Measurements from ENCODE around the gene SIRT7. TPM values are rescaled to one million over a fixed set of nuclear protein-coding genes. Genes with fewer than 3 reads are reported as not detected.

SIRT7 gene
- total RNA-seq, 3 donors from 2014 or later (not counting 1 experiment from before 2014, with no cell fraction given): 75.8 to 102 (median 94.9) TPM

DNA sequence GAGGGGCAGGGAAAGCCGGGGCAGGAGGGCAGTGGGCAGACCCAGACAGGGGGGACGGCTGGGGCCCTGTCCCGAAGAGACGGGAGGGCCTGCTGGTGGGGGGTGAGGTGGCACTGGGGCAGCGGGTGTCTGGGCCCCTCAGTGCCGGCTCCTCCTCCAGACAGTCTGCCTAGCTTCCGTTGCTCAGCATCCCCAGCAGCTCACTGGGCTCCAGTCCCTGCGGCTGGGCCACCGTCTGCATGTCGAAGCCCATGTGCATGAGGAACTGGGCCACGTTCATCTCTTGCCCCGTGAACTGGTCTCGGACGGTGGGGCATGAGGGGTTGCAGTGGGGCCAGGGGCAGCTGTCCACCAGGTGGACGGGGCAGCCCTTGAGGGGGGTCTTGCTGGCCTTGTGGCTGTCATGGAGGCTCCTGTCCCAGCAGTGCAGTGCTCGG, 34.8 kb upstream of the SIRT7 start:
- Histone ChIP-seq H3K4me3 (ENCODE audit: low read length) (no peak overlapping the region), H3K27ac (ENCODE audit: low read length) (no peak overlapping the region), H3K4me1 (ENCODE audit: control insufficient read depth, insufficient read depth, low read length) (no peaks in the 10 kb centered on the region), H3K27me3 (ENCODE audit: control insufficient read depth, insufficient read depth, low read length) (no peaks in the 10 kb centered on the region), H3K36me3 (ENCODE audit: control insufficient read depth, insufficient read depth, low read length) (no peaks in the 10 kb centered on the region), H3K9me3 (ENCODE audit: control insufficient read depth, insufficient read depth, low read length) (no peaks in the 10 kb centered on the region)
- Mint-ChIP-seq H3K4me1 (no peaks in the 10 kb centered on the region), H3K27me3 (ENCODE audit: low read depth in 2 of 2) (peaks cover 0 to 3% of the 10 kb centered on the region in 2 donors), H3K4me3 (no peak overlapping the region), H3K9me3 (no peaks in the 10 kb centered on the region), H3K36me3 (no peaks in the 10 kb centered on the region), H3K27ac (no peak overlapping the region)
- TF ChIP-seq, protein P1, sequence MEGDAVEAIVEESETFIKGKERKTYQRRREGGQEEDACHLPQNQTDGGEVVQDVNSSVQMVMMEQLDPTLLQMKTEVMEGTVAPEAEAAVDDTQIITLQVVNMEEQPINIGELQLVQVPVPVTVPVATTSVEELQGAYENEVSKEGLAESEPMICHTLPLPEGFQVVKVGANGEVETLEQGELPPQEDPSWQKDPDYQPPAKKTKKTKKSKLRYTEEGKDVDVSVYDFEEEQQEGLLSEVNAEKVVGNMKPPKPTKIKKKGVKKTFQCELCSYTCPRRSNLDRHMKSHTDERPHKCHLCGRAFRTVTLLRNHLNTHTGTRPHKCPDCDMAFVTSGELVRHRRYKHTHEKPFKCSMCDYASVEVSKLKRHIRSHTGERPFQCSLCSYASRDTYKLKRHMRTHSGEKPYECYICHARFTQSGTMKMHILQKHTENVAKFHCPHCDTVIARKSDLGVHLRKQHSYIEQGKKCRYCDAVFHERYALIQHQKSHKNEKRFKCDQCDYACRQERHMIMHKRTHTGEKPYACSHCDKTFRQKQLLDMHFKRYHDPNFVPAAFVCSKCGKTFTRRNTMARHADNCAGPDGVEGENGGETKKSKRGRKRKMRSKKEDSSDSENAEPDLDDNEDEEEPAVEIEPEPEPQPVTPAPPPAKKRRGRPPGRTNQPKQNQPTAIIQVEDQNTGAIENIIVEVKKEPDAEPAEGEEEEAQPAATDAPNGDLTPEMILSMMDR (IDR thresholded peaks at IDR 0.05): no peak
- no peak for ATAC-seq
- WGBS (ENCODE audit: insufficient coverage): 90% methylated on average over 16 of the region's 16 CpGs
- intact Hi-C loops (cut with micrococcal nuclease): no loop called here
- DNase-seq: no peak

DNA sequence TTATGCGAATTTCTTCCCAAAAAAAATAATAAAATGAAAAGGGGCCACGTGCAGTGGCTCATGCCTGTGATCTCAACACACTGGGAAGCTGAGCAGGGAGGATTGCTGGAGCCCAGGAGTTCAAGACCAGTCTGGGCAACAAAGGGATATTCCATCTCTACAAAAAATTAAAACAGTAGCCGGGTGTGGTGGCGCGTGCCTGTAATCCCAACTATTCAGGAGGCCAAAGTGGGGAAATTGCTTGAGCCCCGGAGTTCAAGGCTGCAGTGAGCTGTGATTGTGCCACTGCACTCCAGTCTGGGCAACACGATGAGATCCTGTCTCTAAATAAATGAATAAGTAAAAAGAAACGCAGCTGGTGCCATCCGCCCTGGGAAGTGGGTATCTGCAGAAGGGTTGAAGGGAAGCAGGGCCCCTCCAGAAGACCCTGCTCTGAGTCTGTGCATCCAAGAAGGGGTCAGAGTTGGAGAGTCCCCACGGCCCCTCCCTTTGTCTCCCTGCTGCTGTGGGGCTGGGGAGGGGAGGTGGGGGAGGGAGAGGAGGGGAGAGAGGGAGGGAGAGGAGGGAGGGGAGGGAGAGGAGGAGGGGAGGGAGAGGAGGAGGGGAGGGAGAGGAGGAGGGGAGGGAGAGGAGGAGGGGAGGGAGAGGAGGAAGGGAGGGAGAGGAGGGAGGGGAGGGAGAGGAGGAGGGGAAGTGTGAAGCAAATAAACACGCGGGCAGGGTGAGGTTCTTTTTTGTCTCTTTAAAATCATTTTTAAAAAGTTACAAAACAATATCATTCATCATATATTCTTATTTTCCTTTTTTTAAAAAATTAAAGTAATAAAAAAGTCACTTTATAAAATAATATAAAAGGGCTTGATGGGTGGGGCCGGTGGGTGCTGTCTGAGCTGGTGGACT, 34.1 kb upstream of the SIRT7 start:
- Histone ChIP-seq H3K27ac (ENCODE audit: low read length) (no peak overlapping the region), H3K4me3 (ENCODE audit: low read length) (no peak overlapping the region), H3K9me3 (ENCODE audit: control insufficient read depth, insufficient read depth, low read length) (no peaks in the 10 kb centered on the region), H3K27me3 (ENCODE audit: control insufficient read depth, insufficient read depth, low read length) (no peaks in the 10 kb centered on the region), H3K4me1 (ENCODE audit: control insufficient read depth, insufficient read depth, low read length) (no peaks in the 10 kb centered on the region), H3K36me3 (ENCODE audit: control insufficient read depth, insufficient read depth, low read length) (no peaks in the 10 kb centered on the region)
- DNase-seq (no peak), ATAC-seq (no peak)
- intact Hi-C loops (cut with micrococcal nuclease): no loop called here
- Mint-ChIP-seq H3K36me3 (no peaks in the 10 kb centered on the region), H3K9me3 (no peaks in the 10 kb centered on the region), H3K4me1 (no peaks in the 10 kb centered on the region), H3K4me3 (no peak overlapping the region), H3K27ac (no peak overlapping the region), H3K27me3 (ENCODE audit: low read depth in 2 of 2) (peaks cover 0 to 3% of the 10 kb centered on the region in 2 donors)
- TF ChIP-seq, protein P1 (IDR thresholded peaks at IDR 0.05): no peak
- WGBS (ENCODE audit: insufficient coverage): 59% methylated on average over 11 of the region's 13 CpGs

DNA sequence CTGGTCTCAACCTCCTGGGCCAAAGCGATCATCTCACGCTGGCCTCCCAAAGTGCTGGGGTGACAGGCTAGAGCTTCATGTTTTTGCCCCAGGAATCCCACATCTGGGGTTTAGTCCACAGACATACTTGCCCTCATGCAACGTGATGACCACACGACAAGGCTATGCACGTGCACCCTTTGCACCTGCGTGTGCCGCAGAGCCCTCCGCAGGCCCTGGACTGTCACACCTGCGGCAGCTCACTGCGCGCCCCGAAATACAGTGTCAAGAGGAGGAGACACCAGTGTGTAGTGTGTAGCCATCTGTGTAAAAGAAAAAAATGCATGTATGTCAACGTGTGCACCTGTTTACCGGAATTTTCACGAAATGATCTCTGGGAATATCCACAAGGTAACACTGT, 32.5 kb upstream of the SIRT7 start:
- H3K27ac Mint-ChIP-seq: no peak overlapping the region
- 85% methylated on average over 15 of the region's 15 CpGs for WGBS (ENCODE audit: insufficient coverage)
- no peak for ATAC-seq

More for the DNA sequence above, 32.5 kb upstream of the SIRT7 start:
- Histone ChIP-seq H3K4me3 (ENCODE audit: low read length) (no peak overlapping the region), H3K9me3 (ENCODE audit: control insufficient read depth, insufficient read depth, low read length) (no peaks in the 10 kb centered on the region), H3K27ac (ENCODE audit: low read length) (no peak overlapping the region), H3K36me3 (ENCODE audit: control insufficient read depth, insufficient read depth, low read length) (no peaks in the 10 kb centered on the region), H3K27me3 (ENCODE audit: control insufficient read depth, insufficient read depth, low read length) (no peaks in the 10 kb centered on the region), H3K4me1 (ENCODE audit: control insufficient read depth, insufficient read depth, low read length) (no peaks in the 10 kb centered on the region)
- Mint-ChIP-seq H3K4me1 (no peaks in the 10 kb centered on the region), H3K36me3 (no peaks in the 10 kb centered on the region), H3K9me3 (no peaks in the 10 kb centered on the region), H3K27me3 (ENCODE audit: low read depth in 2 of 2) (peaks cover 0 to 3% of the 10 kb centered on the region in 2 donors), H3K4me3 (no peak overlapping the region)
- TF ChIP-seq, protein P1 (IDR thresholded peaks at IDR 0.05): no peak
- no peak for DNase-seq
- intact Hi-C loops (cut with micrococcal nuclease): no loop called here
